Activated T-cell treated with anti-CD3 and anti-CD28 coated beads, Interleukin-2, amount 50 U/mL, for 4 hours (primary cell): ENCODE measurements around the gene SEC62. TPM values are rescaled to one million over a fixed set of nuclear protein-coding genes. Genes with fewer than 3 reads are reported as not detected.

Experiments
- ATAC-seq, 2 donors: fragments of 200-7000 bp; cut with Tn5 transposase; one replicate each; pipeline ENCODE4 v1.10.0; 2021
- DNase-seq: peaks from one replicate; pipeline ENCODE4 v3.0.0-alpha.2; 2020
- H3K27me3 Mint-ChIP-seq: one replicate; pipeline ENCODE4 v1.8.0; 2021; ENCODE audit warnings: low read depth, mixed read lengths
- H3K36me3 Mint-ChIP-seq: one replicate; pipeline ENCODE4 v1.8.0; 2022; ENCODE audit warnings: mixed read lengths; ENCODE audit not compliant: insufficient read depth
- H3K4me1 Mint-ChIP-seq: one replicate; pipeline ENCODE4 v1.8.0; 2021; ENCODE audit warnings: low read depth, mixed read lengths
- H3K4me3 Mint-ChIP-seq: one replicate; pipeline ENCODE4 v1.8.0; 2021; ENCODE audit warnings: mild to moderate bottlenecking, moderate library complexity, mixed read lengths
- H3K9me3 Mint-ChIP-seq: one replicate; pipeline ENCODE4 v1.8.0; 2021; ENCODE audit warnings: mixed read lengths
- total RNA-seq, 3 donors: library from RNA; stranded (reverse); gene quantifications; one replicate each; pipeline ENCODE4 v1.2.1, GENCODE V29; 2021

SEC62 gene
- total RNA-seq = 10 to 100 TPM; 65.9 to 75.6 (median 66.8) TPM

GRCh38 chr3:169966428-169966950, at the start of gene SEC62:
Gene SEC62 (plus strand): TSS chr3:169966807. CDS start chr3:169966823, 16 bp downstream.
- H3K9me3 Mint-ChIP-seq = no peaks in the 10 kb centered on the region
- H3K4me3 Mint-ChIP-seq = peak within 1 kb of the TSS; percentile 93
- DNase-seq = peak; percentile 96
- ATAC-seq = peak; percentile 90 to 95
- peaks cover 4% of the 10 kb centered on the region for H3K36me3 Mint-ChIP-seq
- H3K4me1 Mint-ChIP-seq = peaks cover 64% of the 10 kb centered on the region
- no peaks in the 10 kb centered on the region for H3K27me3 Mint-ChIP-seq

- DNase-seq (no peak), ATAC-seq (no peak)
- H3K9me3 Mint-ChIP-seq = no peaks in the 10 kb centered on the region
- peaks cover 4% of the 10 kb centered on the region for H3K27me3 Mint-ChIP-seq
- H3K36me3 Mint-ChIP-seq = no peaks in the 10 kb centered on the region
- no peak overlapping the region for H3K4me3 Mint-ChIP-seq
- no peaks in the 10 kb centered on the region for H3K4me1 Mint-ChIP-seq
Observed at GRCh38 chr3:169923189-169923588, 43.4 kb upstream of the SEC62 start.

GRCh38 chr3:169923831-169924230, 42.8 kb upstream of the SEC62 start:
- peaks cover 4% of the 10 kb centered on the region for H3K27me3 Mint-ChIP-seq
- no peak for DNase-seq
- H3K36me3 Mint-ChIP-seq = no peaks in the 10 kb centered on the region
- H3K9me3 Mint-ChIP-seq = no peaks in the 10 kb centered on the region
- H3K4me3 Mint-ChIP-seq = no peak overlapping the region
- no peaks in the 10 kb centered on the region for H3K4me1 Mint-ChIP-seq
- no peak for ATAC-seq

GRCh38 chr3:169929830-169930519, 36.6 kb upstream of the SEC62 start:
- no peaks in the 10 kb centered on the region for H3K36me3 Mint-ChIP-seq
- no peak overlapping the region for H3K4me3 Mint-ChIP-seq
- no peak for ATAC-seq
- peaks cover 13% of the 10 kb centered on the region for H3K27me3 Mint-ChIP-seq
- H3K4me1 Mint-ChIP-seq = peaks cover 4% of the 10 kb centered on the region
- no peaks in the 10 kb centered on the region for H3K9me3 Mint-ChIP-seq
- DNase-seq = no peak

GRCh38 chr3:169930843-169931242, 35.8 kb upstream of the SEC62 start:
- no peak for ATAC-seq
- DNase-seq = no peak
- peaks cover 13% of the 10 kb centered on the region for H3K27me3 Mint-ChIP-seq
- H3K4me3 Mint-ChIP-seq = no peak overlapping the region
- no peaks in the 10 kb centered on the region for H3K9me3 Mint-ChIP-seq
- H3K36me3 Mint-ChIP-seq = no peaks in the 10 kb centered on the region
- H3K4me1 Mint-ChIP-seq = peaks cover 4% of the 10 kb centered on the region

- DNase-seq = no peak
- no peak for ATAC-seq
- no peaks in the 10 kb centered on the region for H3K9me3 Mint-ChIP-seq
- H3K4me3 Mint-ChIP-seq = no peak overlapping the region
- H3K4me1 Mint-ChIP-seq = peaks cover 4% of the 10 kb centered on the region
- peaks cover 11% of the 10 kb centered on the region for H3K27me3 Mint-ChIP-seq
- no peaks in the 10 kb centered on the region for H3K36me3 Mint-ChIP-seq
Observed at GRCh38 chr3:169931747-169932520, 34.7 kb upstream of the SEC62 start.

- DNase-seq (no peak), ATAC-seq (no peak)
- no peaks in the 10 kb centered on the region for H3K36me3 Mint-ChIP-seq
- H3K27me3 Mint-ChIP-seq = peaks cover 12% of the 10 kb centered on the region
- no peak overlapping the region for H3K4me3 Mint-ChIP-seq
- H3K4me1 Mint-ChIP-seq = peaks cover 8% of the 10 kb centered on the region
- H3K9me3 Mint-ChIP-seq = no peaks in the 10 kb centered on the region
Observed at GRCh38 chr3:169939320-169939719, 27.3 kb upstream of the SEC62 start.

GRCh38 chr3:169939751-169940150, 26.9 kb upstream of the SEC62 start:
- Mint-ChIP-seq H3K36me3 (no peaks in the 10 kb centered on the region), H3K27me3 (peaks cover 12% of the 10 kb centered on the region), H3K4me1 (peaks cover 8% of the 10 kb centered on the region), H3K9me3 (no peaks in the 10 kb centered on the region), H3K4me3 (no peak overlapping the region)
- DNase-seq = no peak
- ATAC-seq = no peak

- peaks cover 12% of the 10 kb centered on the region for H3K27me3 Mint-ChIP-seq
- no peaks in the 10 kb centered on the region for H3K9me3 Mint-ChIP-seq
- ATAC-seq (no peak), DNase-seq (no peak)
- no peak overlapping the region for H3K4me3 Mint-ChIP-seq
- H3K36me3 Mint-ChIP-seq = no peaks in the 10 kb centered on the region
- H3K4me1 Mint-ChIP-seq = peaks cover 13% of the 10 kb centered on the region
Observed at GRCh38 chr3:169940470-169941181, 26.0 kb upstream of the SEC62 start.

GRCh38 chr3:169945313-169945712, 21.3 kb upstream of the SEC62 start:
- H3K4me3 Mint-ChIP-seq = no peak overlapping the region
- peaks cover 6% of the 10 kb centered on the region for H3K27me3 Mint-ChIP-seq
- H3K36me3 Mint-ChIP-seq = no peaks in the 10 kb centered on the region
- ATAC-seq = peak; percentile 95 to 99
- peaks cover 13% of the 10 kb centered on the region for H3K4me1 Mint-ChIP-seq
- no peaks in the 10 kb centered on the region for H3K9me3 Mint-ChIP-seq
- no peak for DNase-seq

- no peaks in the 10 kb centered on the region for H3K36me3 Mint-ChIP-seq
- no peak overlapping the region for H3K4me3 Mint-ChIP-seq
Observed at GRCh38 chr3:169946336-169946735, 20.3 kb upstream of the SEC62 start.

GRCh38 chr3:169948559-169949448, 17.8 kb upstream of the SEC62 start:
- H3K9me3 Mint-ChIP-seq = no peaks in the 10 kb centered on the region
- ATAC-seq (no peak), DNase-seq (no peak)
- H3K27me3 Mint-ChIP-seq = peaks cover 5% of the 10 kb centered on the region
- H3K4me3 Mint-ChIP-seq = no peak overlapping the region
- peaks cover 8% of the 10 kb centered on the region for H3K4me1 Mint-ChIP-seq
- H3K36me3 Mint-ChIP-seq = no peaks in the 10 kb centered on the region

More at GRCh38 chr3:169946336-169946735, 20.3 kb upstream of the SEC62 start:
- H3K4me1 Mint-ChIP-seq = peaks cover 8% of the 10 kb centered on the region
- ATAC-seq (no peak), DNase-seq (no peak)
- H3K9me3 Mint-ChIP-seq = no peaks in the 10 kb centered on the region
- peaks cover 6% of the 10 kb centered on the region for H3K27me3 Mint-ChIP-seq

- Mint-ChIP-seq H3K4me3 (no peak overlapping the region), H3K27me3 (peaks cover 5% of the 10 kb centered on the region), H3K4me1 (peaks cover 1% of the 10 kb centered on the region), H3K36me3 (no peaks in the 10 kb centered on the region), H3K9me3 (no peaks in the 10 kb centered on the region)
- ATAC-seq (no peak), DNase-seq (no peak)
Observed at GRCh38 chr3:169952045-169952444, 14.6 kb upstream of the SEC62 start.
